Sigmoid colon (tissue), 7 donors: ENCODE data around the gene FRAS1. TPM values are rescaled to one million over a fixed set of nuclear protein-coding genes. Genes with fewer than 3 reads are reported as not detected.

ENCODE experiments used
- DNase-seq: peaks from one replicate; pipeline ENCODE4 v3.0.0-alpha.2; 2019
- H3K27ac ChIP-seq, 4 donors: fragments of 200-600 bp; sonication (generic); one replicate each; pipeline ENCODE4 v1.5.1; 2016 to 2019; ENCODE audit warnings: mild to moderate bottlenecking in 1 of 4
- H3K27me3 ChIP-seq, 3 donors: fragments of 200-600 bp; sonication (generic); one replicate each; pipeline ENCODE4 v1.5.1; 2019; ENCODE audit warnings: mild to moderate bottlenecking in 1 of 3
- H3K36me3 ChIP-seq, 4 donors: fragments of 200-600 bp; sonication (generic); one replicate each; pipeline ENCODE4 v1.5.1; 2016 to 2019
- H3K4me1 ChIP-seq, 4 donors: fragments of 200-600 bp; sonication (generic); one replicate each; pipeline ENCODE4 v1.5.1; 2017 to 2019
- H3K4me3 ChIP-seq, 4 donors: fragments of 200-600 bp; sonication (generic); one replicate each; pipeline ENCODE4 v1.5.1; 2017 to 2019; ENCODE audit warnings: mild to moderate bottlenecking in 2 of 4, moderate library complexity in 1 of 4
- H3K9me3 ChIP-seq, 4 donors: fragments of 200-600 bp in 3 of 4; sonication (generic) in 3 of 4; one replicate each; pipeline versions ENCODE4 v1.5.1 to v1.6.1; 2013 to 2019
- EP300 ChIP-seq, 4 donors: sonication (generic); formaldehyde crosslinking; IDR thresholded peaks; one replicate each; pipeline ENCODE4 v1.6.1; 2017; ENCODE audit warnings: antibody characterized with exemption in 4 of 4
- POLR2A ChIP-seq, 2 donors: fragments of 450-650 bp; IDR thresholded peaks; one replicate each; pipeline ENCODE4 v1.6.1; 2016; ENCODE audit warnings: antibody characterized with exemption in 2 of 2, mild to moderate bottlenecking in 2 of 2, moderate library complexity in 2 of 2
- POLR2AphosphoS5 ChIP-seq, 4 donors: sonication (generic); formaldehyde crosslinking; IDR thresholded peaks; one replicate each; pipeline ENCODE4 v1.6.1; 2017; ENCODE audit warnings: antibody characterized with exemption in 4 of 4
- WGBS, 2 donors: extraction: QIAGEN DNeasy Blood & Tissue Kit; methylation state at CpG; one replicate each; pipeline ENCODE4 v1.1.7; 2013; 5-methylcytosine and 5-hydroxymethylcytosine counted together
- intact Hi-C: fragments of 100-400 bp; cut with DNase I; formaldehyde crosslinking; loops from one replicate; pipeline ENCODE4 v1.15.1; 2023
- polyA plus RNA-seq, 3 donors: library from polyadenylated mRNA; stranded (reverse); fragments of 200-250 nt; gene quantifications; one replicate each; pipeline ENCODE4 v1.2.3, GENCODE V29; 2013
- total RNA-seq, 4 donors: library from RNA; depleted of rRNA; stranded (reverse); fragments of >200 nt; gene quantifications; one replicate each; pipeline ENCODE4 v1.1.0, GENCODE V29; 2016
- TF ChIP-seq, protein P1 (sequence below), 4 experiments: fragments of 450-650 bp in 3 of 4; fragments of 200-600 bp in 1 of 4; IDR thresholded peaks; one replicate each; pipeline ENCODE4 v1.5.1; 2016 to 2019; ENCODE audit warnings: antibody characterized with exemption in 4 of 4, mild to moderate bottlenecking in 3 of 4, moderate library complexity in 2 of 4
- donor health status: healthy with polysubstance abuse.
- donor health status: Bipolar disorder and iron deficiency.
- donor health status: healthy.

Gene FRAS1
- total and polyA plus RNA-seq, 7 donors, result under 0.01 to 22.4 (median 7.4) TPM; not detected in 1

DNA sequence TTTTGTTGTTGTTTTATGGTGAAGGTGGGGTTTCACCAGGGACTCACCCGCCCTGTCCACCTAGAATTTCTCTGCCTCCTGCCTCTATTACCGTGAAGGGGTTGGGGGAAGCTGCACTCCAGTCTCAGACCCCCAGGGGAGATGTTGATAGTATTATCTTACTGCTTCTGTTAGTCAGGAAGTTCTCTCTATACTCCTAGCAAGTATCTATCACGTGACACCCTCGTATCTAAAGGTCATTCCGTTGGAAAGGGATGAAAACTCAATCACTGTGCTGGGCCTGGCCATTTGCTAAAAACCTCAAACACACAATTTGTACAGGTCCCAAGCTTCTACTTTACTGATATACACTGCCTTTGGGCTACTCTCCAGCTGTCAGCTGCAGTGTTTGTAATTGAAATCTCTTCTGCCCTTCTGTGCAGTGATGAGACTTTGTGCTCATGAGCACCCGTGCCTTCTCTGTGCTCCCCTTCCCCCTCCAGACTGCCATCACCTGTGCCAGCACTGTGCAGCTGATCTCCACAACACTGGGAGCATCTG lies 306.0 kb downstream of the FRAS1 start:
- TF ChIP-seq, protein P1, sequence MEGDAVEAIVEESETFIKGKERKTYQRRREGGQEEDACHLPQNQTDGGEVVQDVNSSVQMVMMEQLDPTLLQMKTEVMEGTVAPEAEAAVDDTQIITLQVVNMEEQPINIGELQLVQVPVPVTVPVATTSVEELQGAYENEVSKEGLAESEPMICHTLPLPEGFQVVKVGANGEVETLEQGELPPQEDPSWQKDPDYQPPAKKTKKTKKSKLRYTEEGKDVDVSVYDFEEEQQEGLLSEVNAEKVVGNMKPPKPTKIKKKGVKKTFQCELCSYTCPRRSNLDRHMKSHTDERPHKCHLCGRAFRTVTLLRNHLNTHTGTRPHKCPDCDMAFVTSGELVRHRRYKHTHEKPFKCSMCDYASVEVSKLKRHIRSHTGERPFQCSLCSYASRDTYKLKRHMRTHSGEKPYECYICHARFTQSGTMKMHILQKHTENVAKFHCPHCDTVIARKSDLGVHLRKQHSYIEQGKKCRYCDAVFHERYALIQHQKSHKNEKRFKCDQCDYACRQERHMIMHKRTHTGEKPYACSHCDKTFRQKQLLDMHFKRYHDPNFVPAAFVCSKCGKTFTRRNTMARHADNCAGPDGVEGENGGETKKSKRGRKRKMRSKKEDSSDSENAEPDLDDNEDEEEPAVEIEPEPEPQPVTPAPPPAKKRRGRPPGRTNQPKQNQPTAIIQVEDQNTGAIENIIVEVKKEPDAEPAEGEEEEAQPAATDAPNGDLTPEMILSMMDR (IDR thresholded peaks at IDR 0.05), result no peak
- TF ChIP-seq POLR2A (IDR thresholded peaks at IDR 0.05), result no peak
- TF ChIP-seq EP300 (IDR thresholded peaks at IDR 0.05), result no peak
- TF ChIP-seq POLR2AphosphoS5 (IDR thresholded peaks at IDR 0.05), result no peak
- intact Hi-C loops, result no loop called here
- no peak overlapping the region for H3K4me3 ChIP-seq

DNA sequence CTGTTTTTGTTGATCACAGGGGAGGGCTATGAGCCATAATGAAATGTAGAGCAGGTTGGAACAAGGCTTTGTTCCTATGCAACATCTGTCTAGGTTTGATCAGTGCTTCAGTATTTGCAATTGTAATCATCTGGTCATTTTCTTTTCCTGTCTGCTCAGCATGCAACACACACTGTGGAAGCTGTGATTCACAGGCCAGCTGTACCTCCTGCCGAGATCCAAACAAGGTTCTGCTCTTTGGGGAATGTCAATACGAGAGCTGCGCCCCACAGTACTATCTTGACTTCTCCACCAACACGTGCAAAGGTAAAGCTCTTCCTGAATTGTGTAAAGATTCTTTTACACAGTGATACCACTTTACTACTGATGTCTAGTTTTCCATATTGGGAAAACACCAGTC lies 312.6 kb downstream of the FRAS1 start:
- Histone ChIP-seq H3K27ac (no peak overlapping the region), H3K9me3 (no peaks in the 10 kb centered on the region), H3K4me1 (no peaks in the 10 kb centered on the region), H3K27me3 (no peaks in the 10 kb centered on the region), H3K36me3 (peaks cover 0 to 25% (median 0%) of the 10 kb centered on the region in 4 donors), H3K4me3 (no peak overlapping the region)
- intact Hi-C loops, result no loop called here
- WGBS, 2 donors, result 83 to 86% methylated on average over 4 of the region's 4 CpGs
- no peak for TF ChIP-seq POLR2A (IDR thresholded peaks at IDR 0.05)
- TF ChIP-seq, protein P1 (IDR thresholded peaks at IDR 0.05), result no peak
- TF ChIP-seq EP300 (IDR thresholded peaks at IDR 0.05), result no peak
- TF ChIP-seq POLR2AphosphoS5 (IDR thresholded peaks at IDR 0.05), result no peak
- DNase-seq, result no peak

More for the DNA sequence above, 306.0 kb downstream of the FRAS1 start:
- no peaks in the 10 kb centered on the region for H3K27me3 ChIP-seq
- peaks cover 0 to 9% (median 0%) of the 10 kb centered on the region in 4 donors for H3K36me3 ChIP-seq
- H3K9me3 ChIP-seq, result no peaks in the 10 kb centered on the region
- H3K4me1 ChIP-seq, result no peaks in the 10 kb centered on the region
- WGBS, 2 donors, result 63 to 71% methylated on average over 6 of the region's 6 CpGs
- DNase-seq, result no peak
- H3K27ac ChIP-seq, result no peak overlapping the region

DNA sequence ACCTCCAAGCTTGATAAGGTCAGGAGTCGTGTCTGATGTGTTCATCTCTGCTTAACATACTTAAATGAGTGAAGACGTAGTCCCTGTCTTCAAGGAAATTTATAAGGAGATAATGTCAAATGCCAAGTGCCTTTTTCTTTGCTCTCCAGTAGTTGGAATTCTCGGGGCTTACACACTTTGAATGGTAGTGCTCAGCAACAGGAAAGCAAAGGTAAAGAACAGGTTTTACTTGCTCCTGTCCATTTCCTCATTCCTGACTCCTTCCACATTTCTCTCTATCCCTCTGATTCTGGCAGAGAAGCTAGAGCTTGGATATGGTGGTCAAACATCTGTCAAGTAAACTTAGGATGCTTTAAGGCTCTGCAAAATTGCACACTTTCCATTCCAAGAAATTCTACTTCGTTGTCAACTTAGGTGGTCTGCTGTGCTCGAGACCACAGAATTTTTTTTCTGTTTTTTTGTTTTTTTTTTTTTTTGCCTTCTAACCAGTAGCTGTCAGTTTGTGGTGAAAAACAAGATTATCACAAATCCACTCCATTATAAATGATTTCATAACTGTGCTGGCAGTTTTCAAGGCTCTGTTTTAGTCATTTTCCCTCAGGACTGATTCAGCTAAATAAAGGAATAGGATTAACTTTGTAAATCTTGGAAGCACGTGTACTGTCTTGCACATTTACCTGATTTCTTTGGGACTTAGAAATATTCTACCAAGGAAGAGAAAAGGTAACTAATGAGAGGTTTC lies 313.7 kb downstream of the FRAS1 start:
- Histone ChIP-seq H3K4me1 (no peaks in the 10 kb centered on the region), H3K27ac (no peak overlapping the region), H3K36me3 (peaks cover 0 to 26% (median 0%) of the 10 kb centered on the region in 4 donors), H3K9me3 (no peaks in the 10 kb centered on the region), H3K4me3 (no peak overlapping the region), H3K27me3 (no peaks in the 10 kb centered on the region)
- intact Hi-C loops, result no loop called here
- 43 to 63% methylated on average over 6 of the region's 6 CpGs for WGBS, 2 donors
- TF ChIP-seq EP300 (IDR thresholded peaks at IDR 0.05) (no peak), POLR2AphosphoS5 (IDR thresholded peaks at IDR 0.05) (no peak), POLR2A (IDR thresholded peaks at IDR 0.05) (no peak)
- TF ChIP-seq, protein P1 (IDR thresholded peaks at IDR 0.05), result no peak
- DNase-seq, result no peak

DNA sequence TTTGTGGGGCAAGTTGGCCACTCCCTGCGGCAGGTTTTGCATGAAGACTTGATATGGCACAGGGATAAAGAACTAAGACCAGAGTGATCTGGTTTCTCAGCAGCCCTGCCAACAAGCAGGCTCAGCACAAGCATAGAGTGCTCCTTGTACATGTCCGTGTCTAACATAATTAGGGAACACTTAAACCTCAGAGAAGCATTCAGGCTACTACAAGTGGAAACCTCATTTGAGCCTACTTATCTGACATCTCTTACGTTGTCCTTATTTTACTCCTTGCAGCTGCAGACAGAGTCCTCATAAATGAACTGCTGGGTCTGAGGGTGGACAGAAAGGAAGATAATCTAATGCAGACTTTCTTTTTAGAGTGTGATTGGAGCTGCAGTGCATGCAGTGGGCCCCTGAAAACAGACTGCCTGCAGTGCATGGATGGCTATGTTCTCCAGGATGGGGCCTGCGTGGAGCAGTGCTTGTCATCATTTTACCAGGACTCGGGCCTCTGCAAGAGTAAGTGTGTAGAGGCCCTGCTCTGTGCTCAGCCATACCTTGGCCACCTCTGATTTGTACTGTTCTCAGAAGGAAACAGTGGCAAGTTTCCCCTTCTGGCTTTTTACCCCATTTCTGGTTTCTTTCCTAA lies 315.3 kb downstream of the FRAS1 start:
- WGBS, 2 donors, result 91 to 93% methylated on average over 5 of the region's 5 CpGs
- DNase-seq, result no peak
- intact Hi-C loops, result no loop called here

More for the DNA sequence above, 315.3 kb downstream of the FRAS1 start:
- no peak for TF ChIP-seq EP300 (IDR thresholded peaks at IDR 0.05)
- no peak for TF ChIP-seq POLR2AphosphoS5 (IDR thresholded peaks at IDR 0.05)
- TF ChIP-seq POLR2A (IDR thresholded peaks at IDR 0.05), result no peak
- TF ChIP-seq, protein P1 (IDR thresholded peaks at IDR 0.05), result no peak
- Histone ChIP-seq H3K27me3 (no peaks in the 10 kb centered on the region), H3K27ac (no peak overlapping the region), H3K4me3 (no peak overlapping the region), H3K4me1 (no peaks in the 10 kb centered on the region), H3K36me3 (peaks cover 0 to 21% (median 0%) of the 10 kb centered on the region in 4 donors), H3K9me3 (no peaks in the 10 kb centered on the region)
